Epidermal melanocyte (primary cell): ENCODE results near the gene CCDC152.

Experiments used
- DNase-seq: peaks from one replicate; pipeline ENCODE4 v3.0.0; 2011; ENCODE audit warnings: low spot score; ENCODE audit not compliant: insufficient read length

CCDC152 gene

DNA sequence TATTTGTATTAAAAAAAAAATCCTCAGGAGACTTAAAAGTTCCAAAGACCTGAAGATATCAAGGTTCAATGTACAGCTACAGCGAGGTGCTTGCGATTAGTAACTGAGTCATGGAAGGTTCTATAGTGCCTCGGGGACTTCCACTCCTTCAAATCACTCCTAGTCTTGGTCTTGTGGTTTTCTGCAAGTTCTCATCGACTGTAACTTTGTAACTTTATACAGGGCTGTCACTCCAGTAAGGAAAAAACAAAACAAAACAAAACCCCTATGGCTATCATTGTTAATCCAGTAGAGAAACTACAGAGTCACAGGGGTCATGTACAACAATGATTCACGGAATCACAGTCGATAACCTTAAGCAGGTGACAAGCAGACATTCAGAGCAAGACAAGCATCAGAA, 94.9 kb downstream of the CCDC152 start:
- no peak for DNase-seq
